Mammary epithelial cell (primary cell): ENCODE data around the gene KCNJ14.

Source experiments
- EZH2 ChIP-seq: IDR thresholded peaks from 2 replicates; pipeline ENCODE4 v1.6.1; 2012; ENCODE audit warnings: low read length, inconsistent platforms, borderline replicate concordance
- TF ChIP-seq, protein P1 (sequence below), 2 donors: IDR thresholded peaks in 1 of 2; conservative IDR thresholded peaks in 1 of 2; 2 replicates each; pipeline ENCODE4 v1.5.1; 2011 to 2012; ENCODE audit warnings: inconsistent platforms in 2 of 2, low read length in 2 of 2, mild to moderate bottlenecking in 2 of 2, control low read depth in 1 of 2, low read depth in 1 of 2; ENCODE audit not compliant: insufficient read depth in 1 of 2; ENCODE audit errors: extremely low read depth in 1 of 2

DNA sequence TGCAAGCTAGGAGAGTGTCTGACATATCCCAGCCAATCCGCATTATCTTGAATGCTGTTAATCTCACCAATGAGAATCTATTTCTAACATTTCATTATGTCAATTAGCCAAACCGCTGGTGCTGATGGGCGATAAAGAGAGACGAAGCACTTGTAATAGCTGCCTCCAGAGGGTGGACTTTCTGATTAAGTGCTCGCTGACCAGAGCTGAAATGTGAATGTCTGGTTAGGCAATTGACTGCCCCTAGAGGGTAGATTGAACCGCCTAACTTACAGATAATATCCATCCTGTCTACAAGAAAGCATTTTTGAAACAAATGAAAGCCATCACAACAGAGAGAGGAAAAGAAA lies 10.1 kb upstream of the KCNJ14 start:
- TF ChIP-seq, protein P1, sequence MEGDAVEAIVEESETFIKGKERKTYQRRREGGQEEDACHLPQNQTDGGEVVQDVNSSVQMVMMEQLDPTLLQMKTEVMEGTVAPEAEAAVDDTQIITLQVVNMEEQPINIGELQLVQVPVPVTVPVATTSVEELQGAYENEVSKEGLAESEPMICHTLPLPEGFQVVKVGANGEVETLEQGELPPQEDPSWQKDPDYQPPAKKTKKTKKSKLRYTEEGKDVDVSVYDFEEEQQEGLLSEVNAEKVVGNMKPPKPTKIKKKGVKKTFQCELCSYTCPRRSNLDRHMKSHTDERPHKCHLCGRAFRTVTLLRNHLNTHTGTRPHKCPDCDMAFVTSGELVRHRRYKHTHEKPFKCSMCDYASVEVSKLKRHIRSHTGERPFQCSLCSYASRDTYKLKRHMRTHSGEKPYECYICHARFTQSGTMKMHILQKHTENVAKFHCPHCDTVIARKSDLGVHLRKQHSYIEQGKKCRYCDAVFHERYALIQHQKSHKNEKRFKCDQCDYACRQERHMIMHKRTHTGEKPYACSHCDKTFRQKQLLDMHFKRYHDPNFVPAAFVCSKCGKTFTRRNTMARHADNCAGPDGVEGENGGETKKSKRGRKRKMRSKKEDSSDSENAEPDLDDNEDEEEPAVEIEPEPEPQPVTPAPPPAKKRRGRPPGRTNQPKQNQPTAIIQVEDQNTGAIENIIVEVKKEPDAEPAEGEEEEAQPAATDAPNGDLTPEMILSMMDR (conservative IDR thresholded peaks at IDR 0.05 in 1 of 2, IDR thresholded peaks at IDR 0.05 in 1 of 2; ENCODE audit: extremely low read depth in 1 of 2, insufficient read depth in 1 of 2, low read depth in 1 of 2, low read length in 2 of 2): peak; percentile 55 to 72
- no peak for TF ChIP-seq EZH2
